K562 (cell line): ENCODE data around the gene GLUL. TPM values are rescaled to one million over a fixed set of nuclear protein-coding genes. Genes with fewer than 3 reads are reported as not detected.

Source experiments
- BRCA1 ChIP-seq, 2 experiments: fragments of 450-650 bp in 1 of 2; sonication (generic) in 1 of 2; formaldehyde crosslinking in 1 of 2; IDR thresholded peaks; 2 replicates each; pipeline versions ENCODE4 v1.5.0 to v1.6.1; 2017 to 2020; ENCODE audit warnings: mild to moderate bottlenecking in 1 of 2, missing genetic modification reagents in 1 of 2
- FOXA1 ChIP-seq: fragments of 450-650 bp; IDR thresholded peaks from 2 replicates; pipeline ENCODE4 v1.6.1; 2016; ENCODE audit warnings: mild to moderate bottlenecking, borderline replicate concordance
- HIVEP1 ChIP-seq: fragments of 250-450 bp; sonication (Bioruptor Pico); IDR thresholded peaks from 2 replicates; pipeline ENCODE4 v1.4.0; 2020; ENCODE audit warnings: mild to moderate bottlenecking
- NFRKB ChIP-seq: fragments of 450-650 bp; IDR thresholded peaks from 2 replicates; pipeline ENCODE4 v1.6.1; 2016; ENCODE audit warnings: low read depth
- PTTG1 ChIP-seq: fragments of 450-650 bp; IDR thresholded peaks from 2 replicates; pipeline ENCODE4 v1.6.1; 2016; ENCODE audit warnings: low read depth, mild to moderate bottlenecking, missing genetic modification characterization, missing compliant biosample characterization
- SMARCB1 ChIP-seq: IDR thresholded peaks from 2 replicates; pipeline ENCODE4 v1.6.1; 2011; ENCODE audit warnings: improper control_type of control experiment, low read depth; ENCODE audit not compliant: insufficient read length
- SRSF1 ChIP-seq: fragments of 200-400 bp; formaldehyde crosslinking; IDR thresholded peaks from 2 replicates; pipeline ENCODE4 v1.6.1; 2017; ENCODE audit warnings: mild to moderate bottlenecking, low read depth, low read length, moderate library complexity
- polyA plus RNA-seq, 8 experiments: library from polyadenylated mRNA; depleted of rRNA in 4 of 8; stranded (reverse) in 5 of 8; unstranded in 3 of 8; fragments of >200 nt; fragmentation: Nextera tagmentation in 2 of 8; fragmentation: Illumina TruSeq in 1 of 8; extraction: Ambion mirVana in 2 of 8; extraction: Trizol in 1 of 8; gene quantifications; 2 replicates each; pipeline versions ENCODE4 v1.2.1 to v1.2.3, GENCODE V29; 2011 to 2014; ENCODE audit warnings: inconsistent platforms in 1 of 8, missing spikeins in 1 of 8
- total RNA-seq, 7 experiments: library from RNA; depleted of rRNA in 6 of 7; stranded (reverse); fragments of >200 nt in 6 of 7; fragmentation: Illumina TruSeq in 2 of 7; extraction: Trizol in 2 of 7; gene quantifications; 2 replicates each; pipeline versions ENCODE4 v1.2.1 to v1.2.3, GENCODE V29; 2011 to 2021; ENCODE audit warnings: low replicate concordance in 1 of 7
- TF ChIP-seq, protein P1 (sequence below), 2 experiments: fragments of 150-350 bp in 1 of 2; IDR thresholded peaks; 2 replicates each; pipeline ENCODE4 v1.6.1; 2012 to 2016; ENCODE audit warnings: low read depth in 2 of 2, low read length in 2 of 2, mild to moderate bottlenecking in 1 of 2, moderate library complexity in 1 of 2
- TF ChIP-seq, protein P2 (sequence below): fragments of 250-450 bp; sonication (Bioruptor Pico); IDR thresholded peaks from 2 replicates; pipeline ENCODE4 v1.5.0; 2021; ENCODE audit warnings: mild to moderate bottlenecking, moderate library complexity
- TF ChIP-seq, protein P3 (sequence below): sonication (generic); formaldehyde crosslinking; IDR thresholded peaks from 2 replicates; pipeline ENCODE4 v1.5.0; 2020; ENCODE audit warnings: missing genetic modification reagents
- TF ChIP-seq, protein P4 (sequence below): fragments of 250-450 bp; sonication (Bioruptor Pico); IDR thresholded peaks from 2 replicates; pipeline ENCODE4 v1.4.0; 2020; ENCODE audit warnings: mild to moderate bottlenecking, moderate library complexity, borderline replicate concordance
- TF ChIP-seq, protein P5 (sequence below), 2 experiments: fragments of 450-650 bp; conservative IDR thresholded peaks; 2 replicates each; pipeline ENCODE4 v1.6.1; 2017; ENCODE audit warnings: mild to moderate bottlenecking in 2 of 2, moderate library complexity in 2 of 2

GLUL gene
- total and polyA plus RNA-seq, 9 of the 15 experiments (the other 6 are each of a cell fraction or from before 2014, with no cell fraction given), result 1,088 to 4,222 (median 1,338) TPM

DNA sequence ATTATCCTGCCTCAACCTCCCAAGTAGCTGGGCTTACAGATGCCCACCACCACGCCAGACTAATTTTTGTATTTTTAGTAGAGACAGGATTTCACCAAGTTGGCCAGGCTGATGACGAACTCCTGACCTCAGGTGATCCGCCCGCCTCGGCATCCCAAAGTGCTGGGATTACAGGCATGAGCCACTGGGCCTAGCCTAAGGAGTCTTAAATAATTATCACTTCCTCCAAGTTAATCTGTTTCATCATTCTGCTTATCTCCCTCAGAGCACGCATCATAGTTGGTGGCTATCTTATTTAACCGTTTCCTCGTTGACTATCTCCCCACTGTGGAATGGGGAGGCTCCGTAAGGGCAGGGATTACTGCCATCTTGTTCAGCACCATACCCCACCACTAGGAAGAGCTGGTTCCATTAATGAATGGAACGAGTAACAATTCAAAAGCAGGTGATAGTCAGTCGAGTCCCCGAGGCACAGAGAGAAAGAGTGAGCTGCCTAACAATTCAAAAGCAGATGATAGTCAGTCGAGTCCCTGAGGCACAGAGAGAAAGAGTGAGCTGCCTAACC, 52.7 kb downstream of the GLUL start (continued):
- TF ChIP-seq, protein P1, sequence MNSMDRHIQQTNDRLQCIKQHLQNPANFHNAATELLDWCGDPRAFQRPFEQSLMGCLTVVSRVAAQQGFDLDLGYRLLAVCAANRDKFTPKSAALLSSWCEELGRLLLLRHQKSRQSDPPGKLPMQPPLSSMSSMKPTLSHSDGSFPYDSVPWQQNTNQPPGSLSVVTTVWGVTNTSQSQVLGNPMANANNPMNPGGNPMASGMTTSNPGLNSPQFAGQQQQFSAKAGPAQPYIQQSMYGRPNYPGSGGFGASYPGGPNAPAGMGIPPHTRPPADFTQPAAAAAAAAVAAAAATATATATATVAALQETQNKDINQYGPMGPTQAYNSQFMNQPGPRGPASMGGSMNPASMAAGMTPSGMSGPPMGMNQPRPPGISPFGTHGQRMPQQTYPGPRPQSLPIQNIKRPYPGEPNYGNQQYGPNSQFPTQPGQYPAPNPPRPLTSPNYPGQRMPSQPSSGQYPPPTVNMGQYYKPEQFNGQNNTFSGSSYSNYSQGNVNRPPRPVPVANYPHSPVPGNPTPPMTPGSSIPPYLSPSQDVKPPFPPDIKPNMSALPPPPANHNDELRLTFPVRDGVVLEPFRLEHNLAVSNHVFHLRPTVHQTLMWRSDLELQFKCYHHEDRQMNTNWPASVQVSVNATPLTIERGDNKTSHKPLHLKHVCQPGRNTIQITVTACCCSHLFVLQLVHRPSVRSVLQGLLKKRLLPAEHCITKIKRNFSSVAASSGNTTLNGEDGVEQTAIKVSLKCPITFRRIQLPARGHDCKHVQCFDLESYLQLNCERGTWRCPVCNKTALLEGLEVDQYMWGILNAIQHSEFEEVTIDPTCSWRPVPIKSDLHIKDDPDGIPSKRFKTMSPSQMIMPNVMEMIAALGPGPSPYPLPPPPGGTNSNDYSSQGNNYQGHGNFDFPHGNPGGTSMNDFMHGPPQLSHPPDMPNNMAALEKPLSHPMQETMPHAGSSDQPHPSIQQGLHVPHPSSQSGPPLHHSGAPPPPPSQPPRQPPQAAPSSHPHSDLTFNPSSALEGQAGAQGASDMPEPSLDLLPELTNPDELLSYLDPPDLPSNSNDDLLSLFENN (IDR thresholded peaks at IDR 0.05; ENCODE audit: low read depth in 2 of 2, low read length in 2 of 2), result peak in 1 of 2 experiments; percentile 80; a peak in 1 of 4 replicates
- TF ChIP-seq, protein P2, sequence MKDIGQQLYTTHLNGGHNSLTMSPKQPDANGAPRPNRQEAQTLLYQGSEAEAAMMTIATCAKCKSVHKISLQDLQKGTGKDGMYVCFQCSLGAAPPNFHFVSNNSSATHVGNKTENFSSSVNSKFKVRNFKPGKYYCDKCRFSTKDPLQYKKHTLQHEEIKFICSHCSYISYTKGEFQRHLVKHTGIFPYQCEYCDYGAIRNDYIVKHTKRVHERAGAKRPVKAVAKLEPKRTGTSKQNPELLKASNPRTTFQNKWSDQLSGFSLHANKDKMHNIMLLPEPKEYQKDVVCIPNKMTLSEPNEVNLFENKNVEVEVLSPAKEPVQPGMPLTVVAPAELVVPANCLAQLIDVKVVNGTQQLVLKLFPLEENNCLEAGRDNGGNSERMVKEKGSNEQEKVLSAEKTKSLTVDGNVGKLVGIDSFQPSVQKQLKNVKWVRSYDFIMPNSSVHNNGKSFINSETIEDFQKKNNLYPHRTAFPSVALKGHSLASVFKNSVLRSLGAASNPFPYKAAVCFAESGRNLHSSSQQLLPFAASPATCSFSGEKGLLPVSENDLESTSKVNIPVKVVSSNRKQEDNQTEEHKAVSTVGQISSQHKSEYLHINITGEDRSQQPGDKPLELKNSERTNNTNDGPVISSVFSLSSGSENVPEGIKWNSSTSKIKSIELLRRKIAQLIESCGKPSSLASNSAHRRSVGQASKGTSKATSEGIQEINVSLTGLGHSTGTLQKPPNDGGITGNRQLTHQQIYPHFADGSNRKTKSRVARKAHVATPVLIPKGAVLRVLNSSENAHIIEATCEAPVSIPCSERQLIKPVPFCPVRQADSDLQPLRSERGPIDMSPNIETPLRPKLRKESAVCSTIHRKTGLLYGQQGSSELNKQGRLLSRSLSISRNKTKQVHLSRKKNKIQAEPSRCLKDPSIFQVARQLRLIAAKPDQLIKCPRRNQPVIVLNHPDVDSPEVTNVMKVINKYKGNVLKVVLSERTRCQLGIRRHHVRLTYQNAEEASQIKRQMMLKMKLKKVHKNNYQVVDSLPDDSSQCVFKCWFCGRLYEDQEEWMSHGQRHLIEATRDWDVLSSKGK (CRISPR knock-in tag), result no peak
- no peak for TF ChIP-seq SRSF1
- no peak for TF ChIP-seq PTTG1 (tag)
- TF ChIP-seq HIVEP1 (CRISPR knock-in tag), result no peak; the same call in 1 of the 2 replicates
- TF ChIP-seq, protein P3, sequence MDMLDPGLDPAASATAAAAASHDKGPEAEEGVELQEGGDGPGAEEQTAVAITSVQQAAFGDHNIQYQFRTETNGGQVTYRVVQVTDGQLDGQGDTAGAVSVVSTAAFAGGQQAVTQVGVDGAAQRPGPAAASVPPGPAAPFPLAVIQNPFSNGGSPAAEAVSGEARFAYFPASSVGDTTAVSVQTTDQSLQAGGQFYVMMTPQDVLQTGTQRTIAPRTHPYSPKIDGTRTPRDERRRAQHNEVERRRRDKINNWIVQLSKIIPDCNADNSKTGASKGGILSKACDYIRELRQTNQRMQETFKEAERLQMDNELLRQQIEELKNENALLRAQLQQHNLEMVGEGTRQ (CRISPR knock-in tag), result no peak
- no peak for TF ChIP-seq BRCA1 (IDR thresholded peaks at IDR 0.05)
- no peak for TF ChIP-seq BRCA1 (CRISPR knock-in tag; IDR thresholded peaks at IDR 0.05)
- TF ChIP-seq, protein P4, sequence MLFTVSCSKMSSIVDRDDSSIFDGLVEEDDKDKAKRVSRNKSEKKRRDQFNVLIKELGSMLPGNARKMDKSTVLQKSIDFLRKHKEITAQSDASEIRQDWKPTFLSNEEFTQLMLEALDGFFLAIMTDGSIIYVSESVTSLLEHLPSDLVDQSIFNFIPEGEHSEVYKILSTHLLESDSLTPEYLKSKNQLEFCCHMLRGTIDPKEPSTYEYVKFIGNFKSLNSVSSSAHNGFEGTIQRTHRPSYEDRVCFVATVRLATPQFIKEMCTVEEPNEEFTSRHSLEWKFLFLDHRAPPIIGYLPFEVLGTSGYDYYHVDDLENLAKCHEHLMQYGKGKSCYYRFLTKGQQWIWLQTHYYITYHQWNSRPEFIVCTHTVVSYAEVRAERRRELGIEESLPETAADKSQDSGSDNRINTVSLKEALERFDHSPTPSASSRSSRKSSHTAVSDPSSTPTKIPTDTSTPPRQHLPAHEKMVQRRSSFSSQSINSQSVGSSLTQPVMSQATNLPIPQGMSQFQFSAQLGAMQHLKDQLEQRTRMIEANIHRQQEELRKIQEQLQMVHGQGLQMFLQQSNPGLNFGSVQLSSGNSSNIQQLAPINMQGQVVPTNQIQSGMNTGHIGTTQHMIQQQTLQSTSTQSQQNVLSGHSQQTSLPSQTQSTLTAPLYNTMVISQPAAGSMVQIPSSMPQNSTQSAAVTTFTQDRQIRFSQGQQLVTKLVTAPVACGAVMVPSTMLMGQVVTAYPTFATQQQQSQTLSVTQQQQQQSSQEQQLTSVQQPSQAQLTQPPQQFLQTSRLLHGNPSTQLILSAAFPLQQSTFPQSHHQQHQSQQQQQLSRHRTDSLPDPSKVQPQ (CRISPR knock-in tag), result no peak
- TF ChIP-seq FOXA1, result no peak
- TF ChIP-seq SMARCB1, result no peak
- TF ChIP-seq, protein P5, sequence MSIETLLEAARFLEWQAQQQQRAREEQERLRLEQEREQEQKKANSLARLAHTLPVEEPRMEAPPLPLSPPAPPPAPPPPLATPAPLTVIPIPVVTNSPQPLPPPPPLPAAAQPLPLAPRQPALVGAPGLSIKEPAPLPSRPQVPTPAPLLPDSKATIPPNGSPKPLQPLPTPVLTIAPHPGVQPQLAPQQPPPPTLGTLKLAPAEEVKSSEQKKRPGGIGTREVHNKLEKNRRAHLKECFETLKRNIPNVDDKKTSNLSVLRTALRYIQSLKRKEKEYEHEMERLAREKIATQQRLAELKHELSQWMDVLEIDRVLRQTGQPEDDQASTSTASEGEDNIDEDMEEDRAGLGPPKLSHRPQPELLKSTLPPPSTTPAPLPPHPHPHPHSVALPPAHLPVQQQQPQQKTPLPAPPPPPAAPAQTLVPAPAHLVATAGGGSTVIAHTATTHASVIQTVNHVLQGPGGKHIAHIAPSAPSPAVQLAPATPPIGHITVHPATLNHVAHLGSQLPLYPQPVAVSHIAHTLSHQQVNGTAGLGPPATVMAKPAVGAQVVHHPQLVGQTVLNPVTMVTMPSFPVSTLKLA (conservative IDR thresholded peaks at IDR 0.05), result peak in 1 of 2 experiments; percentile 12; a peak in 1 of 4 replicates
- TF ChIP-seq NFRKB, result peak; percentile 68; the same call in 1 of the 2 replicates
